GM21529 (cell line): ENCODE results near the gene STX3.
A peak's percentile ranks its signal among the peaks of the same experiment; 100 is the strongest.
"Not testable (repeated sequence)": the region's sequence is repeated elsewhere in the genome, so short reads cannot be mapped to it uniquely, and the experiment has no call there.

Experiments
- ATAC-seq: cut with Tn5 transposase; IDR thresholded peaks from one replicate; pipeline ENCODE4 v1.9.1; 2021; ENCODE audit not compliant: unreplicated experiment

STX3 gene

GRCh38 chr11:59787255-59787588 is 32.0 kb downstream of the STX3 start:
- no peak for ATAC-seq

GRCh38 chr11:59787816-59788215 is 32.6 kb downstream of the STX3 start:
- ATAC-seq = no peak

- no peak for ATAC-seq
Observed at GRCh38 chr11:59791639-59792038, 36.5 kb downstream of the STX3 start.

- no peak for ATAC-seq
Observed at GRCh38 chr11:59792507-59792906, 37.3 kb downstream of the STX3 start.

- ATAC-seq = no peak
Observed at GRCh38 chr11:59794417-59794816, 39.2 kb downstream of the STX3 start.

- ATAC-seq = no peak
Observed at GRCh38 chr11:59800390-59801025, 45.3 kb downstream of the STX3 start.

GRCh38 chr11:59801160-59801706 is 46.1 kb downstream of the STX3 start:
- no peak for ATAC-seq

- ATAC-seq = no peak
Observed at GRCh38 chr11:59801981-59802638, 46.9 kb downstream of the STX3 start.

GRCh38 chr11:59802639-59803176 is 47.5 kb downstream of the STX3 start:
- no peak for ATAC-seq

GRCh38 chr11:59804061-59804460 is 48.9 kb downstream of the STX3 start:
- ATAC-seq = no peak

GRCh38 chr11:59807047-59807610 is 52.0 kb downstream of the STX3 start:
- ATAC-seq = no peak

GRCh38 chr11:59810189-59810910 is 55.2 kb downstream of the STX3 start, which contains the start of gene MRPL16:
Gene MRPL16, minus strand, starts transcription at chr11:59810778. Its CDS starts 120 bp downstream, at chr11:59810658.
- ATAC-seq = peak; percentile 95

- ATAC-seq = no peak
Observed at GRCh38 chr11:59810911-59811259, 55.7 kb downstream of the STX3 start.

GRCh38 chr11:59812220-59812619 is 57.0 kb downstream of the STX3 start:
- no peak for ATAC-seq

GRCh38 chr11:59813364-59813763 is 58.2 kb downstream of the STX3 start:
- no peak for ATAC-seq

GRCh38 chr11:59814021-59814420 is 58.8 kb downstream of the STX3 start:
- no peak for ATAC-seq

- ATAC-seq = no peak
Observed at GRCh38 chr11:59815754-59816153, 60.6 kb downstream of the STX3 start.

- not testable (repeated sequence) for ATAC-seq
Observed at GRCh38 chr11:59816434-59816833, 61.3 kb downstream of the STX3 start.

- ATAC-seq = no peak
Observed at GRCh38 chr11:59818572-59818971, 63.4 kb downstream of the STX3 start.

- ATAC-seq = peak; percentile 97
Observed at GRCh38 chr11:59822989-59823566, 67.9 kb downstream of the STX3 start.

- ATAC-seq = no peak
Observed at GRCh38 chr11:59829358-59829757, 74.2 kb downstream of the STX3 start.
